ENCODE measurements around the gene CDCA5.

The CDCA5 gene

GRCh38 chr11:65058012-65058411, 25.8 kb downstream of the CDCA5 start:
- TF ChIP-seq ZNF274 (IDR thresholded peaks at IDR 0.05; ENCODE audit: low read depth, low read length) (no peak), SUZ12 (IDR thresholded peaks at IDR 0.05; ENCODE audit: extremely low read depth, insufficient read depth, insufficient read length) (no peak), YY1 (IDR thresholded peaks at IDR 0.05; ENCODE audit: insufficient read depth, insufficient read length) (no peak)
- Histone ChIP-seq H3K9ac (ENCODE audit: insufficient read length, low read depth) (no peak overlapping the region), H3K4me1 (ENCODE audit: insufficient read depth, insufficient read length) (peaks cover 2% of the 10 kb centered on the region), H3K4me3 (ENCODE audit: insufficient read length, low read depth) (no peak overlapping the region), H3K36me3 (ENCODE audit: insufficient read depth, insufficient read length, low read length) (no peaks in the 10 kb centered on the region), H3K27me3 (ENCODE audit: insufficient read depth, insufficient read length) (no peaks in the 10 kb centered on the region), H3K9me3 (ENCODE audit: insufficient read depth, low read length) (no peaks in the 10 kb centered on the region)
- no peak for DNase-seq (ENCODE audit: low read depth, low spot score)

- TF ChIP-seq SUZ12 (IDR thresholded peaks at IDR 0.05; ENCODE audit: extremely low read depth, insufficient read depth, insufficient read length) = no peak
- TF ChIP-seq ZNF274 (IDR thresholded peaks at IDR 0.05; ENCODE audit: low read depth, low read length) = no peak
- no peak for DNase-seq (ENCODE audit: low read depth, low spot score)
- no peak overlapping the region for H3K9ac ChIP-seq (ENCODE audit: insufficient read length, low read depth)
- peaks cover 4% of the 10 kb centered on the region for H3K4me1 ChIP-seq (ENCODE audit: insufficient read depth, insufficient read length)
- no peaks in the 10 kb centered on the region for H3K9me3 ChIP-seq (ENCODE audit: insufficient read depth, low read length)
- H3K4me3 ChIP-seq (ENCODE audit: insufficient read length, low read depth) = no peak overlapping the region
- no peaks in the 10 kb centered on the region for H3K27me3 ChIP-seq (ENCODE audit: insufficient read depth, insufficient read length)
- H3K36me3 ChIP-seq (ENCODE audit: insufficient read depth, insufficient read length, low read length) = no peaks in the 10 kb centered on the region
These were observed 26.3 kb downstream of the CDCA5 start for GRCh38 chr11:65057526-65057925.

- Histone ChIP-seq H3K4me3 (ENCODE audit: insufficient read length, low read depth) (no peak overlapping the region), H3K9me3 (ENCODE audit: insufficient read depth, low read length) (no peaks in the 10 kb centered on the region), H3K9ac (ENCODE audit: insufficient read length, low read depth) (no peak overlapping the region), H3K27me3 (ENCODE audit: insufficient read depth, insufficient read length) (no peaks in the 10 kb centered on the region), H3K4me1 (ENCODE audit: insufficient read depth, insufficient read length) (peaks cover 4% of the 10 kb centered on the region), H3K36me3 (ENCODE audit: insufficient read depth, insufficient read length, low read length) (no peaks in the 10 kb centered on the region)
- TF ChIP-seq ZNF274 (IDR thresholded peaks at IDR 0.05; ENCODE audit: low read depth, low read length) (no peak), SUZ12 (IDR thresholded peaks at IDR 0.05; ENCODE audit: extremely low read depth, insufficient read depth, insufficient read length) (no peak), YY1 (IDR thresholded peaks at IDR 0.05; ENCODE audit: insufficient read depth, insufficient read length) (no peak)
- no peak for DNase-seq (ENCODE audit: low read depth, low spot score)
These were observed 26.8 kb downstream of the CDCA5 start for GRCh38 chr11:65056999-65057398.

- no peaks in the 10 kb centered on the region for H3K36me3 ChIP-seq (ENCODE audit: insufficient read depth, insufficient read length, low read length)
- no peak overlapping the region for H3K4me3 ChIP-seq (ENCODE audit: insufficient read length, low read depth)
- no peak for DNase-seq (ENCODE audit: low read depth, low spot score)
- H3K4me1 ChIP-seq (ENCODE audit: insufficient read depth, insufficient read length) = peaks cover 4% of the 10 kb centered on the region
- no peak overlapping the region for H3K9ac ChIP-seq (ENCODE audit: insufficient read length, low read depth)
- H3K9me3 ChIP-seq (ENCODE audit: insufficient read depth, low read length) = no peaks in the 10 kb centered on the region
- TF ChIP-seq ZNF274 (IDR thresholded peaks at IDR 0.05; ENCODE audit: low read depth, low read length) (no peak), YY1 (IDR thresholded peaks at IDR 0.05; ENCODE audit: insufficient read depth, insufficient read length) (no peak), SUZ12 (IDR thresholded peaks at IDR 0.05; ENCODE audit: extremely low read depth, insufficient read depth, insufficient read length) (no peak)
- H3K27me3 ChIP-seq (ENCODE audit: insufficient read depth, insufficient read length) = no peaks in the 10 kb centered on the region
These were observed 28.3 kb downstream of the CDCA5 start for GRCh38 chr11:65055538-65055937.

GRCh38 chr11:65053827-65054508, 29.9 kb downstream of the CDCA5 start:
- Histone ChIP-seq H3K27me3 (ENCODE audit: insufficient read depth, insufficient read length) (no peaks in the 10 kb centered on the region), H3K36me3 (ENCODE audit: insufficient read depth, insufficient read length, low read length) (no peaks in the 10 kb centered on the region), H3K9me3 (ENCODE audit: insufficient read depth, low read length) (no peaks in the 10 kb centered on the region), H3K4me1 (ENCODE audit: insufficient read depth, insufficient read length) (peaks cover 4% of the 10 kb centered on the region), H3K9ac (ENCODE audit: insufficient read length, low read depth) (no peak overlapping the region), H3K4me3 (ENCODE audit: insufficient read length, low read depth) (no peak overlapping the region)
- no peak for TF ChIP-seq YY1 (IDR thresholded peaks at IDR 0.05; ENCODE audit: insufficient read depth, insufficient read length)
- TF ChIP-seq ZNF274 (IDR thresholded peaks at IDR 0.05; ENCODE audit: low read depth, low read length) = no peak
- no peak for TF ChIP-seq SUZ12 (IDR thresholded peaks at IDR 0.05; ENCODE audit: extremely low read depth, insufficient read depth, insufficient read length)
- DNase-seq (ENCODE audit: low read depth, low spot score) = no peak

GRCh38 chr11:65051398-65051858, 32.4 kb downstream of the CDCA5 start:
- DNase-seq (ENCODE audit: low read depth, low spot score) = no peak

GRCh38 chr11:65047581-65048422, 36.0 kb downstream of the CDCA5 start:
- DNase-seq (ENCODE audit: low read depth, low spot score) = no peak
- TF ChIP-seq SUZ12 (IDR thresholded peaks at IDR 0.05; ENCODE audit: extremely low read depth, insufficient read depth, insufficient read length) (no peak), ZNF274 (IDR thresholded peaks at IDR 0.05; ENCODE audit: low read depth, low read length) (no peak), YY1 (IDR thresholded peaks at IDR 0.05; ENCODE audit: insufficient read depth, insufficient read length) (no peak)
- Histone ChIP-seq H3K4me1 (ENCODE audit: insufficient read depth, insufficient read length) (peaks cover 12% of the 10 kb centered on the region), H3K9me3 (ENCODE audit: insufficient read depth, low read length) (no peaks in the 10 kb centered on the region), H3K9ac (ENCODE audit: insufficient read length, low read depth) (no peak overlapping the region), H3K4me3 (ENCODE audit: insufficient read length, low read depth) (no peak overlapping the region), H3K36me3 (ENCODE audit: insufficient read depth, insufficient read length, low read length) (peaks cover 42% of the 10 kb centered on the region), H3K27me3 (ENCODE audit: insufficient read depth, insufficient read length) (no peaks in the 10 kb centered on the region)

More at GRCh38 chr11:65051398-65051858, 32.4 kb downstream of the CDCA5 start:
- Histone ChIP-seq H3K9ac (ENCODE audit: insufficient read length, low read depth) (no peak overlapping the region), H3K9me3 (ENCODE audit: insufficient read depth, low read length) (no peaks in the 10 kb centered on the region), H3K36me3 (ENCODE audit: insufficient read depth, insufficient read length, low read length) (peaks cover 7% of the 10 kb centered on the region), H3K4me3 (ENCODE audit: insufficient read length, low read depth) (no peak overlapping the region), H3K4me1 (ENCODE audit: insufficient read depth, insufficient read length) (peaks cover 6% of the 10 kb centered on the region), H3K27me3 (ENCODE audit: insufficient read depth, insufficient read length) (no peaks in the 10 kb centered on the region)
- no peak for TF ChIP-seq ZNF274 (IDR thresholded peaks at IDR 0.05; ENCODE audit: low read depth, low read length)
- TF ChIP-seq SUZ12 (IDR thresholded peaks at IDR 0.05; ENCODE audit: extremely low read depth, insufficient read depth, insufficient read length) = no peak
- TF ChIP-seq YY1 (IDR thresholded peaks at IDR 0.05; ENCODE audit: insufficient read depth, insufficient read length) = no peak

Data from NT2/D1 (cell line).